Measurements from ENCODE around the gene TRPC1.
"Not testable (repeated sequence)": the region's sequence is repeated elsewhere in the genome, so short reads cannot be mapped to it uniquely, and the experiment has no call there.

TRPC1 gene

DNA sequence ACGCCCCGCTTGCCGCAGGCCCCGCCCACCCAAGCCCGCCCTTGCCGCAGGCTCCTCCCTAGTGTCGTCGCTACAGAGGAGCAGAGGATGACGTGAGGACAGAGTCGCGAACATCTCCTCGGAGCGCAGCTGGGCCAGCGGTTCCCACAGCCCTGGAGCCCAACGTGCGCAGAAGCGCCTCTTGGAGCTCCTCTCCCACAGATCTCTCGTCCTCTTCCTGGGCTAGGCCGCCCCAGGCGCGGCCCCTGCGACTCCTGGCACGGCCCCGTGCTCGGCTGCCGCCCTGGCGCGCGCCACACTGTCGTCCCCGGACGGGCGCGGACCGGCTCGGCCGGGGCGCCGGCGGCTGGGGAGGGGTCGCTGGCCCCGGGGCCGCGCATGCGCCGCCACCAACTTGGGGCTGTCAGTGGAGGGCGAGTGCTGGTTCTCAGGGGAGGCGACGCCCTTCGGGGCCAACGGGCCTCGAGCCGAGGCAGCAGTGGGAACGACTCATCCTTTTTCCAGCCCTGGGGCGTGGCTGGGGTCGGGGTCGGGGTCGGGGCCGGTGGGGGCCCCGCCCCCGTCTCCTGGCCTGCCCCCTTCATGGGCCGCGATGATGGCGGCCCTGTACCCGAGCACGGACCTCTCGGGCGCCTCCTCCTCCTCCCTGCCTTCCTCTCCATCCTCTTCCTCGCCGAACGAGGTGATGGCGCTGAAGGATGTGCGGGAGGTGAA, at the start of gene TRPC1:
Gene TRPC1 (plus strand): TSS at position 67 of the 714 bp plus-strand sequence. CDS start 526 bp downstream, at position 593.
- peak; percentile 38 for DNase-seq

DNA sequence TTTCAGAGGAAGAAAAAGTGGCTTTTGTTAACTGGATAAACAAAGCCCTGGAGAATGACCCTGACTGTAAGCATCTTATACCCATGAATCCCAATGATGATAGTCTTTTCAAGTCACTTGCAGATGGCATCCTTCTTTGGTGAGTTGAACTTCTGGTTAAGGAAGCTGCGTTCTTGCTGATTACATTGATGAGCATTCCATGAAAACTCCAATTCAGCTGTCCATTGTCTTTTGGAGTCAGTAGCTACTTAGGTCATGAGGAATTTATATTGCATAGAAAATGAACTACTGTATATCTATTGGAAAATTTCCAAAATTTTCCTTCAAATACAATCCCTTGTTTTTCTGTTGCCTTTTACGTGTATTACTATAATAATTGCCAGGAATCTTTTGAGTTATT, 47.7 kb upstream of the TRPC1 start:
- DNase-seq, result no peak

GRCh38 chr3:142680710-142681109, 43.1 kb upstream of the TRPC1 start:
- no peak for DNase-seq

DNA sequence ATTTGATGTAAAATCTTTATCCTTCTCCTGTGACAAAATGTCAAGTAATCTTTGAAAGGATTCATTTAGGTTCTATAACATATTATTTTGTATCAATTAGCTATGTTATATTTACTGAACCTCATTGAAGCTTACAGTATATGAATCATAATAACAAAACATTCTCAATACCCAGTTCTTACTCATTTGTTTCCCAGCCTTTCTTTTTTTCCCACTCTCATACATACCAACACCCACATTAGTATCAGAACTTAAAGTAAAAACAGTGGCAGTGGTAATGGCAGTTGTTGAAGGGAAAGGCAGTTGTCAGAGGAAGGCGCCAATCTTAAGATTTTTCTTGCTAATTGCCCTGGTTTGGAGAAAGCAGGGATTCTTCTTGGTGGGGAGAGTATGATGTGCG, 33.2 kb upstream of the TRPC1 start:
- no peak for DNase-seq

GRCh38 chr3:142691527-142691926, 32.3 kb upstream of the TRPC1 start:
- no peak for DNase-seq

DNA sequence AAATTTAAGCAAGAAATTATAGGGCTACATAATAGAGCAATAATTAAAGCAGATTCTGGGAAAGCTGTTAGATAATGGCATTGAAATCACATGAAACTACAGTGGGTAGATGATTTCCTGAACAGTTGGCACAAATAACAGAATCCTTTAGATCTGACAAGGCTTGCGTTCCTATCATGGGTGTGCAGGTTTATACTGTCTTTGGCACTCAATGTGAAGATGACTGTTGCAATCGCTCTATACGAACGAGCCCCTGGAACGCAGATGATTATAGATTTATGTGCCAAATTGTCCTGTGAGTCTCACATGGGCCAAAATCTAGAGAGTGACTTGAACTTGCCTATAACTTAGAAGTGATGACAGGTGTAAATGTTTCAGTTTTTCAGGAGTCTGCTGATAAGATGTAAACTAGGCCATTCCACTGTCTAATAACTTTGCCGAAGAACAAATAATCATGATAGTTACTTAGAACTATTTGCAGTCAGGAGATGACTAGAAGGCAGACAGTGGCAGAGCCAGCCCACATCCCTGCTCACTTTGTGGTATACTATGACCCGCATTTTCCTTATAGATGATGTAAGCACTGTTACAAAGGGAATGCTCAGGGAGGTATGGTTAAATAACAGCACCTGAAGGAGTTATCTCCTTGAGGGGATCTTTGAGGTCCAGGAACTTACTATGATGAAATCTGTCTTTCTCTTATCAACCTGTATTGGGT, 30.5 kb upstream of the TRPC1 start:
- no peak for DNase-seq

GRCh38 chr3:142694225-142694624, 29.6 kb upstream of the TRPC1 start:
- no peak for DNase-seq

DNA sequence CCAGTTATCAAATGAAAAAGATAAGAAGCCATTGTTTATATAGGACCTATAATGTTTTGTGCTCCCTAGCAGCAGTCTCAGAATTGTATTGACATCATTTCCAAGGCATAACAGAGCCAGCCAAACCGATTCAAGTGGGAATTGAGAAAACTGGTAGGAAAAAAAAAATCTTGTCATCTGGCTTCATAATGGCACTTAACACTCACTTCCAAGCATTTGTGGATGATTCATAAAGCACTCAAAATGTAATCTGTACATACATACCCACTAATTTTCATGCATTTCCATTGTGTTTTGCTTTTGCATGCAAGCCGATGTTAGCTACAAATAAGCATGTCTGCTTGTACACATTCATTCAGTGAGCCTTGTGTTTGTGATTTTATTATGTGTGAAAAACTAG, 18.6 kb upstream of the TRPC1 start:
- DNase-seq, result no peak

DNA sequence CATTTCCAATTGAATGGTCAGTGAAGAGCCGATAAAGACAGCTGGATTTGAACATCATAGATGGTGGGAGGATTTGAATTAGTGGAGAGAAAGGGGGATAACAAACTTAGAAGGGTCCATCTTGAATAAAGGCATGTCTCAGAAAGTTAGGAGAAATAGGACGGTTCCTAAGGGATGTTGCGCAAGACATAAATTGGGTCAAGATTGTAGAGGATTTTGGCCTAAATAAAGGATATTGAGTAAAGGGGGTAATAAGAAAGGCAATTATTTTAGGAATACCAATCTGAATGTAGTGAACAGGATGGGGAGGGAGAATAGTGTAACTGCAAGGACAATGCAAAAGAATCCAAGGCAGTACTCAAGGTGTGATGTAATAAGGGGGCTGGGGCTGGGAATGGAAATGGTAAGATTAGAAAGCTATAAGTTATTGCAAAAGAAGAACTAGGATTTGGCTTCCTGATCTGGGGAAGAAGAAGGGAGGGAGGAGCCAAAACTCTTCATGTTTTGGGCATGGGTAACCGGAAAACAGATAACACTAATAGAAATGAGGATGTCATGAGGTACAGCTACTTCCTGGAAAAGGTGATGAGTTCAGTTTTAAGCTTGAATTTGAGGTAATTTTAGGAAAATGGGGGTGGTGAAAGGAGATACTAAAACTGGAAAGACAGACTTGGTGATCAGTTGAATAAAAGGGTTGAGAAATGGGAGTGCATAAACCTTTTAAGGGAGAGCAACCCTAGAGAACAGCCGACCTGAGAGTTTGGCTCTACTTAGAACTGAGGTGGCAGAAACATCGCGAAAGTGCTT, 17.3 kb upstream of the TRPC1 start:
- DNase-seq, result no peak

DNA sequence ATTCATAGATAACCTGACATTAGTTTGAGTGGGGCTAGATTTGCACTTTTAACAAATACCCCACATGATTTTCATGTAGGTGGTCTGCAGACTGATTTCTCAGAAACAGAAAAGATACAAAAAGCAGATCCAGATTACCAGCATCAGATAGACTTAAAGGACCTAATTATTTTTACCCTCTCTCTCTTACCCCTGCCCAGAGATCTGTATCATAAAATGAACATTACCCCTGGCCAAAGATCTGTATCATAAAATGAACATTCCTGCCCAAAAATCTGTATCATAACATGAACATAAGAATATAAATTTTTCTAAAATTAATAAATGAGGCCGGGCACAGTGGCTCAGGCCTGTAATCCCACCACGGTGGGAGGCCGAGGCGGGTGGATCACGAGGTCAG, 14.6 kb upstream of the TRPC1 start:
- DNase-seq, result no peak

DNA sequence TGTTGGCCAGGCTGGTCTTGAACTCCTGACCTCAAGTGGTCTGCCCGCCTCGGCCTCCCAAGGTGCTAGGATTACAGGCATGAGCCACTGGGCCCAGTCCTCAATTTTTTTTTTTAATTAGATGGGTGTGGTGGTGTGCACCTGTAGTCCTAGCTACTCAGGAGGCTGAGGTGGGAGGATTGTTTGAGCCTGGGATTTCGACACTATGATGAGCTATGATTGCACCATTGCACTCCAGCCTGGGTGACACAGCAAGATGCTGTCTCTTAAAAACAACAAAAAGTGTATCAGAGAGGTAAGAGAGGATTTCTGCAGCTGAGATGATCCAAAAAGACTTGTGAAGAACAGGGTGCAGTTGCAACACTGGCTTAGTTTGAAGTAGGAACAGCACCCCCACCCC, 9.0 kb upstream of the TRPC1 start:
- DNase-seq, result not testable (repeated sequence)

DNA sequence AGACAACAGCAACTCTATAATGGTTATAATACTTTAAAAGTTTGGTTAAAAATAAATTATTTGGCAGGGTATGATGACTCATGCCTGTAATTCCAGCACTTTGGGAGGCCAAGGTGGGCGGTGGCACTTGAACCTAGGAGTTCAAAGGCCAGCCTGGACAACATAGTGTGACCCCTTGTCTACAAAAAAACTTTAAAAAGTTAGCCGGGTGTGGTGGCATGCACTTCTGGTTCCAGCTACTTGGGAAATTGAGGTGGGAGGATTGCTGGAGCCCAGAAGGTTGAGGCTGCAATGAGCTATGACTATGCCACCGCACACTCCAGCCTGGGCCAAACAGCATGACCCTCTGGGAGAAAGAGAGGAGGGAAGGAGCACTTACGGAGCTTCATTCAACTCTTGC, 7.7 kb upstream of the TRPC1 start:
- no peak for DNase-seq

GRCh38 chr3:142723665-142723967, 218 bp upstream of the TRPC1 start:
- no peak for DNase-seq

DNA sequence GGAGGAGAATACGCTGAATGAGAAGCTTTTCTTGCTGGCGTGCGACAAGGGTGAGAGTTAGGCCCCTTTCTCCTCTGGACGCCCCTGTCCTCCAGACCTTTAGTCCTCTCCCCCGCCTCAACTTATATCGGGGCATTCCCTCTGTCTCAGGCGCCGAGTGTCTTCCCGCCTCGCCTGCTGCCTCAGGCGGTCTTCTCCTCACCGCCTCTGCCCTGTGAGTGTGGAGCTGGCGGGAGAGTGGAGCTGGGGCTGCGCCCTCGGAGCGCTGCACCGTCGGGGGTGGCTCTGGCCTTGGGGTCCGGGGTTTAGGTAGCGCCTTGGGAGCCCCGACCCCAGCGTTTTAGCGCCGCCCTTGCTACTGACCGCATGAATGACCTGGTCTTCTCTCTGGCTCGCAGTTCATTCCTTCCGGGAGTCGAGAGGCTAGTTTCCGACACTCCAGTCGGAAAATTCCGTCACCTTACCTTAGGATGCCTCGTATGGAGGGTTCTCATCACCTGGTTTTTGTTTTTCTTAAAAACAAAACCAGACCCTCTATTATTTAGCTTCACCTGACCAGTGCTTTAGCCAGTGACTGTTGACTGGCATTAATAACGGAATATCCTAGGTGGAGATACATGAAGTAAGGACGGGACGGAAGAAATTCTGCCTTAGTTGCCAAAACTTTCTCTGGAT, 985 bp downstream of the TRPC1 start:
- DNase-seq, result no peak

DNA sequence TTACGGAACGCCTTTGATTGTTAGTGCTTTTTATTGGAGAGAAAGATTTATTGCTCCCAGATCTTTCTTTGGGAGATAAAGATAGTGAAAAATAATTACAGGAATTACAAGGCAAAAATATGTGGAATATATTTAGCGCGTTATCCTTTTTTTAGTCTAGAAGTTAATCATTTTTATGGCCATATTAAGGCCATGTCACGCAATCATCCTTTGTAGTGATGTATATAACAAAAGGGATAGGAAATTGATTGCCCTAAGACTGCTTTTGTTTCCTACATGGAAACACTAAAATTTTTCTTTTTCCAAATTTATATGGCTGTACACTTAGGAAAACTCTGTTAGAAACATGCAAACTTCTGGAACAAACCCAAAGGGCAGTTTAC, 1.5 kb downstream of the TRPC1 start:
- DNase-seq, result no peak

DNA sequence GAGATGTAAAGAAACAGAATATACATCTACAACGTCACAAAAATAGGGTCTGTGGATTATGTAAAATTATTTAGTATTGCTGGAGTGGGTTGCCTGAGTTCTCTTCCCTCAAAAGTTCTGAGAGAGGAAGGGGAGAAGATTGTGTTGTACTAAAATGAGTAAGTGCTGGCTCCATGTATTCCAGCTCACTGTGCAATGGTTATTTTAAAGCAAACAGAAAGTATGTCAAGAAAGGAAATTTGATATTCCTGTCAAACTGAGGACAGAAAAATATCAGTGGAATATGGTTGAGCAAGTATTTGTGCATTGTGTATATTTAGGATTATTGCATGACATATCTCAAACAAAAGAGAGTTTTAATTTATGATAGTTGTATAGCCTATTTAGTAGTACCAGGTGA, 2.2 kb downstream of the TRPC1 start:
- DNase-seq, result no peak

GRCh38 chr3:142732066-142732465, 8.2 kb downstream of the TRPC1 start:
- DNase-seq, result no peak

DNA sequence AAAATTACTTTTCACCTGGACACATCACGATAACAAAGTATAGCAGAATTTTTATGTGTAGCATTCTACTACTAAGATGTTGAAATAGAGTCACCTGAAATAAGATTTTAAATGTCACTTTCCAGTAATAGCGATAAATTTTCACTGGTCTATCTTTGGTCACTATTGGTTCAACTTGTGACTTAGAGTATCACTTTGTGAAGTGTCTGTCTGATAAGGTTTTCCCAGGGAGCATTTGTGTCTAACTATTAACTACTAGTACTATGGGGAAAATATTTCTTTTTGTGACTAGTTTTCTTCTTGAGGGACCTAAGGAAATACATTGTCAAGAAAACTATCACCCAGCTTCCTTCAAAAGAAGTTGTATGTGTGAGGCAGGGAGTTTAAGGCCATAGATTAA, 11.0 kb downstream of the TRPC1 start:
- no peak for DNase-seq

GRCh38 chr3:142735462-142735861, 11.6 kb downstream of the TRPC1 start:
- DNase-seq, result no peak

- DNase-seq, result no peak
These were observed 14.6 kb downstream of the TRPC1 start for GRCh38 chr3:142738396-142738795.

DNA sequence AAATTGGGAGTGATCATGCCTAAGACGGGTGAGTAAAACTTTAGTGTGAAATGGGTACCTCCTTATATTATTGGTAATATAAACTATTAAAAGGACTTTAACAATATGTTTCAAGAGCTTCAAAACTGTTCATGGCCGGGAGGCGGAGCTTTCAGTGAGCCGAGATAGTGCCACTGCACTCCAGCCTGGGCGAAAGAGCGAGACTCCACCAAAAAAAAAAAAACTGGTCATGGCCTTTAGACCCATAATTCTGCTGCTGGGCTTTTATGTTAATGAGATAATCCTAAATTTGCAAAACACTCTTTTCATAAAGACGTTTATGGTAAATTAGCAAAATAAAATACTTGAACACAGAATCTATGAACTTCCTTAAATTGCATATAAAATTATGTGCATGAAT, 22.8 kb downstream of the TRPC1 start:
- DNase-seq, result no peak

DNA sequence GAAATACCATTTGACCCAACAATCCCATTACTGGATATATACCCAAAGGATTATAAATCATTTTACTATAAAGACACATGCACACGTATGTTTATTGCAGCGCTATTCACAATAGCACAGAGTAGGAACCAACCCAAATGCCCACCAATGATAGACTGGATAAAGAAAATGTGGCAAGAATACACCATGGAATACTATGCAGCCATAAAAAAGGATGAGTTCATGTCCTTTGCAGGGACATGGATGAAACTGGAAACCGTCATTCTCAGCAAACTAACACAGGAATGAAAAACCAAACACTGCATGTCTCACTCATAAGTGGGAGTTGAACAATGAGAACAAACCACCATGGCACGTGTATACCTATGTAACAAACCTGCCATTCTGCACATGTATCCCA, 26.7 kb downstream of the TRPC1 start:
- DNase-seq, result not testable (repeated sequence)

GRCh38 chr3:142752605-142753004, 28.8 kb downstream of the TRPC1 start:
- not testable (repeated sequence) for DNase-seq

DNA sequence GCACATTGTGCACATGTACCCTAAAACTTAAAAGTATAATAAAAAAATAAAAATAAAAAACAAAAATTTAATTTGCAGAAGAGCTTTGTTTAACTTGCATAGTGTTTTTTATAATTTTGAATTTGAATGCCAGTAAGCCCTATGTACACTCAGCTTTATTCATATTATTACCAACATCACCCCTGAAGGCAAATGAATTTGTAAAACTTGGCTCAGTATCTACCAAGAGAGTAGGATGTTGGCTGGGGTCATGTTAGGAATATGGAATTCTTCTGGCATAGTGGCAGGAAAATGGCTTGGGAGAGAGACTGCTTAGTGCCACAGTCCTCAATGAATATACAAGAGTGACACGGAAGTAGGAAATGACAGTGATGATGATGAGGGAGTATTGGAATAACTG, 30.7 kb downstream of the TRPC1 start:
- DNase-seq, result no peak
